ENCODE data around the gene ZBBX.

DNA sequence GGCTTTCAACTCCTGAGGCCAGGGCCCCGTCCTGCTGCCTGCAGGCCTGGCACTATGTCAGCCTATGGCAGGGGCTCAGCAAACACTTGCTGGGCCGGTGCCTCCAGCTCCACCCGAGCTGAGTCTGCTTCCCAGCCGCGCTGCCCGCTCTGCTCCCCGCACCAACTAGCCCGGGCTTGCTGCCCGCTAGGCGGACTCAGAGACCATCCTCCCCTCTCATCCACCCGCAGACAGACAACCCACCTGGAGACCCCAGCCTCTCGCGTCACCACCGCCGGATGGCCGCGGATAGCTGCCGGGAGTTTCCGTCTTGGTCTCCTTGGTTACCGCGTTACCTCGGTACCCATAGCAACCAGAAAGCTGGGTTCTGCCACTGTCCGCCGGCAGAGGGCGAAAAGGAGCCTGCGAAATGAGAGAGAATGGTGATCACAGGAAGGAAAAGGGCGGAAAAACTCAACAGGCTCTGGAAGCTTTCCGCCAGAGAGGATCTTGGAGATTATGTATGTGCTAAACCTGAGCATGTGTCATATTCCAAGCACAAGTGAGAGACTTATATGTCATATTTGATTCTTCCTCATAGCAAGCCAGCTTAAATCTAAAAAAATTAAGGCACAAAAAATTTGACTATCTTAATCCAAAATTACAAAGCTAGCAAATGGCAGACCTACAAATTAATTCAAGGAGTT is at the start of gene ZBBX:
- TF ChIP-seq POLR2A (IDR thresholded peaks at IDR 0.05; ENCODE audit: low read depth, low read length) (no peak), SPI1 (IDR thresholded peaks at IDR 0.05; ENCODE audit: low read depth, low read length) (no peak), TAF1 (IDR thresholded peaks at IDR 0.05; ENCODE audit: low read depth, low read length) (no peak), POLR2AphosphoS5 (IDR thresholded peaks at IDR 0.05; ENCODE audit: low read depth, low read length) (no peak), PAX5 (IDR thresholded peaks at IDR 0.05; ENCODE audit: insufficient read depth, low read length, severe bottlenecking) (no peak), POU2F2 (IDR thresholded peaks at IDR 0.05; ENCODE audit: low read depth, low read length) (no peak)

Data from GM12891 (cell line).